Measurements from ENCODE around the gene COL18A1. TPM values are rescaled to one million over a fixed set of nuclear protein-coding genes. Genes with fewer than 3 reads are reported as not detected.

The COL18A1 gene
- polyA plus RNA-seq, 4 donors: 57.4 to 211 (median 114) TPM

GRCh38 chr21:45475797-45476570, 71.0 kb downstream of the COL18A1 start:
- no peak for DNase-seq (ENCODE audit: low read depth in 4 of 4, low spot score in 3 of 4)

- DNase-seq (ENCODE audit: low read depth in 4 of 4, low spot score in 3 of 4): no peak
Measured at GRCh38 chr21:45476582-45476981, 71.6 kb downstream of the COL18A1 start.

DNA sequence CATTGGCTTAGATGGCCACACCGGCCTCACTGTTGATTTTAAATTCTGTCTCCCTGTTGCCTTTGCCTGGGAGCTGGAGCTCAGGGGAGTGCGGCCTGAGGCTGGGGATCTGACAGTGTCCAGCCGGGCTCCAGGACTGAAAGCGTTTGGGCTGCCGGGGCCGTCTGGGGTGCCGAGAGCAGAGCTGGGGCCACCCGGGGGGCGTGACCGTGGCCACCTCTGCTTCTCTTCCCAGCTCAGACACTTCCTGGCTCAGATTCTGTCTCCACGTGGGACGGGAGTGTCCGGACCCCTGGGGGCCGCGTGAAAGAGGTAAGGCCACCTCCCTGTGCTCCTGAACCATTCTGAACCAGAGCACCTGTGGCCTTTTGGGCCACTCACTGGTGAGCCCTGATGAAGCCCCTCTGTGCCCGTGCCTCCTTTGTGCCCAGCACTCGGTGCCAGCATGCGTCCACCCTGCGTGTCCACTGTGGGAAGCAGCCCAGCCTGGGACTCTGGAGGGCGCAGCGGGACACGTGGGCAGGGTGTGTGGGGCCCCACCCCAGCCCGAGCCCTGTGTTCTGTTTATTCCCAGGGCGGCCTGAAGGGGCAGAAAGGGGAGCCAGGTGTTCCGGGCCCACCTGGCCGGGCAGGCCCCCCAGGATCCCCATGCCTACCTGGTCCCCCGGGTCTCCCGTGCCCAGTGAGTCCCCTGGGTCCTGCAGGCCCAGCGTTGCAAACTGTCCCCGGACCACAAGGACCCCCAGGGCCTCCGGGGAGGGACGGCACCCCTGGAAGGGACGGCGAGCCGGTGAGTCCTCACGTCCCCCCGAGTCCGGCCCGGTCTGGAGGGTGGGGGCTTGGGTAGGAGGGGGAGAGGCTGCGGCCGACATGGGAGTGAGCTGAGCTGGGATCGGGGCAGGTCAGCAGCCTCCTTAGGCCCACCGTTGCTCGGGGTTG, 72.5 kb downstream of the COL18A1 start:
- no peak for DNase-seq (ENCODE audit: low read depth in 4 of 4, low spot score in 3 of 4)

DNA sequence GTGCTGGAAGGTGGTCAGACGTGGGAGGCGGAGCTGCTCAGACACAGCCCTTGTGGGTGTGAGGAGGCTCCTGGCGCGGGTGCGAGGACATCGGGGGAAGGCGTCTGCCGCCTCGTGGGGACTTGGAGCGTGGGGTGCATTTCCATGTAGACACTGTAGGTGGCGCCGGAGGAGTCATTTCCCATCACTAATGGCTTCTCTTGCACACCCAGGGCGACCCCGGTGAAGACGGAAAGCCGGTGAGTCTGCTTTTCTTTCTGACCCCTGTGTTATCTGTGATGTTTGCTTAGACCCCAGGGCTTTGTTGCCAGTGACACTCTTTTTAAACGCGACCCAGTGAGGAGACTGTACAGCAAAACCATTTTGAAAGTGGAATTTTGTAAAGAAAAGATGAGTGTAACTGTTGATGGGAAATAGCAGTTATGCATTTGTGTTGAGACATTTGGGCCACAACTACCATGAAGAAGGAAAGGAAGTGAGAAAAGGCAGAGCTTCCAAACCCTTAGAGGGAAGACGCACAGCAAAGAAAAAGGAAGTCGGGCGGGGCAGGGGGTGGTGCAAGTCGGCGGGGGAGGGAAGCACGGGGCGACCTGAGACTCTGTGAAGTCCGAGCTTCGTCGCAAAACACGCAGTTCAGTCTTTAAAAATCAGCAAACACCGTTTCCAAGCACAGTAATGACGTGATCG, 73.3 kb downstream of the COL18A1 start:
- DNase-seq (ENCODE audit: low read depth in 4 of 4, low spot score in 3 of 4): no peak

DNA sequence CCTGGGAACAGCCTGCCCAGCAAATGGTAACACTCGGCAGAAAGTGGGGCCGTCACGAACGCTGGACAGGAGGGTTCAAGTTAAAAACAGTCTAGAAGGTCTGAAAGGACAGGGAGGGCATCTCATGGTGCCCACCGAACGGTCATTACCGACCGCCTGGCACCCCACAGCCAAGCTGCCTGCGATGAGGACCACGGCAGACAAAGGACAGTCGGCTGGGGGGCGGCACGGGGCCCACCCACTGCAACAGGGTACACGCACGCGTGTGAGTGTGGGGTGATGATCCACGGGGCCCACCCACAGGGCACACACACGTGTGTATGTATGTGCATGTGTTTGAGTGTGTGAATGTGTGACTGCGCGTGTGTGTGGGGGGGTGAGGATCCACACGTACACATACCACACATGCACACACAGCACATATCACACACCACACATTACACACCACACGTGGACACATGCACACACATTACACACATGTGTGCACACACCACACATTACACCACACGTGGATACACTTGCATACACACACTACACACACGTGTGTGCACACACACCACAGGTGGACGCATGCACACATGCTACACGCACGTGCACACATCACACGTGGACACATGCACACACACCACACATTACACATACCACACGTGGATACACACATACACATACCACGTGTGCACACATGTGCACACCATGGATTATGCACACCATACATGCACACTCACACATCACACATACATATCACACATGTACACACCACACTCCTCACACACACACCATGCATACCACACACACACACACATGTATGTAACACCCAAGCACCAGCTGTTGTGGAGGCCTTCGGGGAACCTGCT, 74.1 kb downstream of the COL18A1 start:
- DNase-seq (ENCODE audit: low read depth in 4 of 4, low spot score in 3 of 4): no peak

DNA sequence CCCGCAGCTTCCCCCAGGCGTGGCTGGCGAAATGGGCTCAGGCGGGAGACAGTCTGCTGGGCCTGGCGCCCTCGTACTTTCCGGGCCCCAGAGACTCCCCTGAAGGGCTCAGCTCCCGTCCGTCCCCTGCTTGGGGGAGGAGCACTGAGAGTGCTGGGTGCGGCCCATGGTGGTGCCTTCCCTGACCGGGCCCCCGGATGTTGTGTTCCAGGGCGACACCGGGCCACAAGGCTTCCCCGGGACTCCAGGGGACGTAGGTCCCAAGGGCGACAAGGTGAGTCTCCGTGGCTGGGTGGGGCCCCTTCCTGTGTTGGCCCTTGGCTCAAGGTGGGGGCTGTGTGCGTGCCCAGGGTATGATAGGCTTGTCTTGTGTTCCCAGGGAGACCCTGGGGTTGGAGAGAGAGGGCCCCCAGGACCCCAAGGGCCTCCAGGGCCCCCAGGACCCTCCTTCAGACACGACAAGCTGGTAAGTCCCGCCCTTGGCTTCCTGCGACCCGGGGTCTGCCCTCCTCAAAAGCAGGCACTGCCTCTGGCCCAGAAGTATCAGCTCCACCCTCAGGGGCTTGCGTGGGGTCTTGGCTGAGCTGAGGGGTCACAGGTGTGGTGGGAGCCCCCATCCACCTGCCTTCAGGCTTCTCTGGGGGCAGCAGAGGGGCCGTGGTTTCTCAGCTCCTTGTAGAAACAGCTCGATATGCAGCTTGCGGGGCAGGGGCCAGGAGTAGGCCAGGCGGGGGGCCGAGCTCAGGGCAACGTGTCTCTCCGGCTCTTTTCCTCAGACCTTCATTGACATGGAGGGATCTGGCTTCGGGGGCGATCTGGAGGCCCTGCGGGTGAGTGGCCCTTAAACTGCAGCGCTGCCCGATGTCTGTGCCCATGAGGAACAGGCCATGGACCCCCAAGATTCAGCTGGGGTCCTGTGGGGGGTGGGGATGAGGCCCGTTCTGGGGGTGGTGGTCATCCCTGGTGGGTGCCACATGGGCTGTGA, 75.0 kb downstream of the COL18A1 start:
- DNase-seq (ENCODE audit: low read depth in 4 of 4, low spot score in 3 of 4): no peak

- DNase-seq (ENCODE audit: low read depth in 4 of 4, low spot score in 3 of 4): no peak
Measured at GRCh38 chr21:45480701-45481500, 75.9 kb downstream of the COL18A1 start.

DNA sequence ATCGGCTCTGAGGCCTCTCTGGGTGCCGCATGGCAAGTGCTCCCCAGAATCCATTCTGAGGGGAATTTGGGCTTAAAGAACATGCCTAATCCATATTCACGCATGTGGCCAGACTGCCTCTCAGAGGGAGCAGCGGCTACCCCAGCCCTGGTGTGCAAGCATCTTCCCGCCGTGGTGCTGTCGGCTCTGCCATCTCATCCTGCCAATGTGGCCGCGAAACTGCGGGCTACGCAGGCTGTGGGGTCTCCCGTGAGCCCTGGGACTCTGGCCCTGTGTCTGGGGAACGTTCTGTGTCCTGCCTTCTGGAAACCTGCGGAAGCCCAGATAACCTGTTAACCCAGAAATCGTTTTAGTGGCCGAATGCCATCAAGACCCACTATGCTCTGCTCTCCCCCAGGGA, 76.6 kb downstream of the COL18A1 start:
- DNase-seq (ENCODE audit: low read depth in 4 of 4, low spot score in 3 of 4): no peak

DNA sequence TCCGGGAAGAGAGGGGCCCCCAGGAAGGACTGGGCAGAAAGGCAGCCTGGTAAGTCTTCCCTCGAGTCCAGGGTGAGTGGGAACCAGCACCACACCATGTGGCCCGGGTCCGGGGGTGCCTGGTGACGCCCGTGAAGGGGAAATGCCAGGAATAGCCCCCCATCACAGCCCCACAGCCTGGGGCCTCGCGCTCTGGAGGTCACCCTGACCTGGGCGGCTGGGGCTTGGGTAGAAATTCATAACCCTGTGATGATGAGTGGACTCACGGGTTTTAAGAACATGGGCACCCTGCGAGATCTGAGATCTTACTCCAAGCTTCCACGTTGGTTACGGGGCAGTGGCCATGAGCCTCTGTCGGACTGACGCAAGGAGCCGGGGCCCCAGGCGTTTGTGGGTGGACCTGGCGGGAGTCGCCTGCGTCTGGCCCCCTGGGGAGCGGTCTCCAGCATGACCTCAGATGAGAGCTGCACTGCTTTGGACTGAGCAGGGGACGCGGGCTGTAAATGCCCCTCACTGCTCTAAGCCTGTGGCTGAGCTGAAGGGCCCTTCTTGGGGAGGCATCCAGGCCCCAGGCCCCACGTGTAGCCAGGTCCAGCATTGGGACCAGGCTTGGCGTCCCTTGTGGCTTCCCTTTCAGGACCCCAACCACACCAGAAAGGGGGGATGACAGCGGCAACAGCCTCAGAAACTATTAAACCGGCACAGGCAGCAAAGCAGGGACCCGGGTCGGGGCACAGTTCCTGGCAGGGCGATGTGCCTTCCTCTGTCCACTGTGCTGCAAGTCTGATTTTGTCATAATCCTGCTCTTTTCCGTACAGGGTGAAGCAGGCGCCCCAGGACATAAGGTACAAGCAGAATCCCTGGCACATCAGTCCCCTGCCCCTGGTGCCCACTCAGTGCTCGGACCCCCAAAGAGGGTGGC, 77.3 kb downstream of the COL18A1 start:
- no peak for DNase-seq (ENCODE audit: low read depth in 4 of 4, low spot score in 3 of 4)

DNA sequence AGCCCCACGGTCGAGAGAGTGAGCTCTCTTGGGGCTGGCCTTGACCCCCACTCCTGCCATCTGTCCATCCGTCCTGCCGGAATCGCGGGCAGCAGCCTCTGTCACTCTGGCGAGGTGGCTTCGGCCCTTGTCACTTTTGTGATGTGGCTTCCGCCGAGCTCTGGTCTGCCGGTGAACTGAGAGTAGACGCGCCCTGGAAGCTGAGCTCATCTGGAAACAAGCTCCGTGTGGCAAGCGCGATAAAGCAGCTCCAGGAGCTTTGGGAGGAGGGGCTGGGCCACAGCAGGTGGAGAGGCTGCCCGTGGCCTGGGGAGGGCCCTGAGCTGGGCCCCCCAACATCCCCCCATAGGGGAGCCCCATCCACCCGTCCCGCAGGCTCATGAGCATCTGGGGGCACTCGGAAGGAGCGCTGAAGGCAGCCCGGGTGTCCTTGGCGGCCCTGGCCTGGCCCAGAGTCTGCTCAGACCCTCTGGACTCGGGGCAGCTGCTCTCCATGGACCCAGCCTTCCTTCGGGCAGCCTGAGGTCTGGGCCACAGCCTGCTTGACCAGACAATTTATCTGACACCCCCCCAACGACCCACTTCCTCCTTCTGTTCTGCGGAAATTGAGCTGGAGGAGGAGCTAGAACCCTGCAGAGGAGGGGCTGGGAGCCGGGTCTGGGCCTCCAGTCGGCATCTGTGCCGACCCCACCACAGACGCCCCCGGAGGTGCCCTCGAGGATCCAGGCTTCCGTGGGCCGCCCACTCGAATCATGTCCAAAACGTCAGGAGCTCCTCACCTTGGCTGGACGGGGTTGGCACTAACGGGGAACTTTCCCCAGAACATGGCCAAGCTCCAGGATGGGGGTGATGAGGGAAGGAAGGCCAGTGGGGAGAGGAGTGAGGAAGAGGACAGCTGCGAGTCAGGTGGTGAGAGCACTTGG, 78.2 kb downstream of the COL18A1 start:
- no peak for DNase-seq (ENCODE audit: low read depth in 4 of 4, low spot score in 3 of 4)

- no peak for DNase-seq (ENCODE audit: low read depth in 4 of 4, low spot score in 3 of 4)
Measured at GRCh38 chr21:45484318-45484717, 79.4 kb downstream of the COL18A1 start.

GRCh38 chr21:45485686-45486442, 80.9 kb downstream of the COL18A1 start:
- no peak for DNase-seq (ENCODE audit: low read depth in 4 of 4, low spot score in 3 of 4)

GRCh38 chr21:45486443-45487160, 81.6 kb downstream of the COL18A1 start:
- DNase-seq (ENCODE audit: low read depth in 4 of 4, low spot score in 3 of 4): no peak

DNA sequence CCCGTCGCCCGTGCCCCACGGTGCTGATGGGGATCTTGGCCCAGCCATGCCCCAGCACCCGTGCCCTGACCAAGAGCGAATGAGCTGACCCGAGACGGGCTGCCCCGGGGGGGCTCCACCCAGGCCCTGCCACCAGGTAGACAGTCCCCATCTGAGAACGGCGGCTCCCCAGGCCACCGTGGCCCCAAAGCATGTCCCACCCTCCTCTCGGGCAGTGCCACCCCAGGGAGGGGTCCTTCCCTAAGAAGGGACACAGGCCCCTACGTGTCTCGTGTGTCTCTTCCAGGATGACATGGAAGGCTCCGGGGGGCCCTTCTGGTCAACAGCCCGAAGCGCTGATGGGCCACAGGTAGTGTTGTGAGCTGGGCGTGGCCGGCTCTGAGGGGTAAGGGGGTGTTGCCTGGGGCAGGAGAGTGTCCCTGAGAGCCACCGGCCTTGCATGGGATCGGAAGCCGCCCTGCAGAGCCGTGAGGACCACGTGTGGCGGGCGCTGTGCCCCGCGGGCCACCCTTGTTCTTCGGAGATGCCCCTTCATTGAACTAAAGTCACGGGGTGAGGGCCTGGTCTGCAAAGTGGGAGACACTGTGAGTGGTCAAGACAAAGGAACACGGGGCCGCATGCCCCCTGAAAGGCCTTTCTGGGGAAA, 82.3 kb downstream of the COL18A1 start:
- DNase-seq (ENCODE audit: low read depth in 4 of 4, low spot score in 3 of 4): no peak
